NT2/D1 (cell line): ENCODE data around the gene C1S.

Experiments
- DNase-seq: peaks from one replicate; pipeline ENCODE4 v3.0.0-alpha.2; 2011; ENCODE audit warnings: low read depth, low spot score
- H3K27me3 ChIP-seq: 2 replicates; pipeline ENCODE4 v1.6.0; 2011; ENCODE audit warnings: mild to moderate bottlenecking; ENCODE audit not compliant: insufficient read length, insufficient read depth
- H3K36me3 ChIP-seq: 2 replicates; pipeline ENCODE4 v1.6.1; 2011; ENCODE audit warnings: mild to moderate bottlenecking, low read length, mixed read lengths; ENCODE audit not compliant: insufficient read depth, insufficient read length
- H3K4me1 ChIP-seq: 2 replicates; pipeline ENCODE4 v1.5.1; 2011; ENCODE audit not compliant: insufficient read depth, insufficient read length
- H3K4me3 ChIP-seq: 2 replicates; pipeline ENCODE4 v1.5.1; 2011; ENCODE audit warnings: low read depth; ENCODE audit not compliant: insufficient read length
- H3K9ac ChIP-seq: 2 replicates; pipeline ENCODE4 v1.6.0; 2011; ENCODE audit warnings: low read depth; ENCODE audit not compliant: insufficient read length
- H3K9me3 ChIP-seq: 2 replicates; pipeline ENCODE4 v1.5.1; 2011; ENCODE audit warnings: mild to moderate bottlenecking, low read length; ENCODE audit not compliant: insufficient read depth
- SUZ12 ChIP-seq: IDR thresholded peaks from 2 replicates; pipeline ENCODE4 v1.6.1; 2011; ENCODE audit not compliant: insufficient read length, insufficient read depth; ENCODE audit errors: extremely low read depth
- YY1 ChIP-seq: IDR thresholded peaks from 2 replicates; pipeline ENCODE4 v1.6.1; 2011; ENCODE audit not compliant: insufficient read length, insufficient read depth
- ZNF274 ChIP-seq: IDR thresholded peaks from 2 replicates; pipeline ENCODE4 v1.6.1; 2011; ENCODE audit warnings: mild to moderate bottlenecking, low read depth, low read length

Gene C1S

GRCh38 chr12:7018350-7019042, 42.0 kb upstream of the C1S start, which contains the start of gene LPCAT3:
Gene LPCAT3 (minus strand): TSS chr12:7018476. CDS start chr12:7018424, 52 bp downstream.
- no peak for TF ChIP-seq SUZ12
- TF ChIP-seq YY1 = peak; percentile 42

GRCh38 chr12:7019043-7019569, 41.4 kb upstream of the C1S start:
- no peak for DNase-seq

More at GRCh38 chr12:7018350-7019042, 42.0 kb upstream of the C1S start, which contains the start of gene LPCAT3:
- no peaks in the 10 kb centered on the region for H3K27me3 ChIP-seq
- peak; percentile 100 for DNase-seq
- no peaks in the 10 kb centered on the region for H3K9me3 ChIP-seq
- H3K9ac ChIP-seq = peak within 1 kb of the TSS; percentile 91
- H3K4me1 ChIP-seq = peaks cover 8% of the 10 kb centered on the region
- peak within 1 kb of the TSS; percentile 94 for H3K4me3 ChIP-seq
- H3K36me3 ChIP-seq = peaks cover 14% of the 10 kb centered on the region

GRCh38 chr12:7021956-7022355, 38.6 kb upstream of the C1S start:
- Histone ChIP-seq H3K36me3 (no peaks in the 10 kb centered on the region), H3K4me1 (peaks cover 4% of the 10 kb centered on the region), H3K9me3 (no peaks in the 10 kb centered on the region), H3K27me3 (no peaks in the 10 kb centered on the region), H3K9ac (no peak overlapping the region), H3K4me3 (no peak overlapping the region)
- TF ChIP-seq SUZ12 (no peak), ZNF274 (no peak)
- no peak for DNase-seq

More at GRCh38 chr12:7019043-7019569, 41.4 kb upstream of the C1S start:
- no peaks in the 10 kb centered on the region for H3K27me3 ChIP-seq
- H3K4me3 ChIP-seq = peak overlapping the region; percentile 94
- no peak for TF ChIP-seq YY1
- TF ChIP-seq SUZ12 = no peak
- TF ChIP-seq ZNF274 = no peak
- H3K9ac ChIP-seq = peak overlapping the region; percentile 9
- H3K4me1 ChIP-seq = peaks cover 8% of the 10 kb centered on the region
- H3K36me3 ChIP-seq = peaks cover 8% of the 10 kb centered on the region
- no peaks in the 10 kb centered on the region for H3K9me3 ChIP-seq

GRCh38 chr12:7023114-7023513, 37.4 kb upstream of the C1S start:
- TF ChIP-seq YY1 = no peak
- no peak for TF ChIP-seq ZNF274
- no peak for TF ChIP-seq SUZ12
- Histone ChIP-seq H3K27me3 (no peaks in the 10 kb centered on the region), H3K9ac (no peak overlapping the region), H3K4me3 (no peak overlapping the region), H3K36me3 (no peaks in the 10 kb centered on the region), H3K4me1 (no peaks in the 10 kb centered on the region), H3K9me3 (no peaks in the 10 kb centered on the region)
- DNase-seq = no peak

- Histone ChIP-seq H3K36me3 (no peaks in the 10 kb centered on the region), H3K27me3 (no peaks in the 10 kb centered on the region), H3K9ac (no peak overlapping the region), H3K9me3 (peaks cover 6% of the 10 kb centered on the region; the same call in 1 of the 2 replicates), H3K4me1 (no peaks in the 10 kb centered on the region), H3K4me3 (no peak overlapping the region)
- DNase-seq = no peak
- TF ChIP-seq ZNF274 (no peak), SUZ12 (no peak), YY1 (no peak)
Measured at GRCh38 chr12:7026854-7027253, 33.7 kb upstream of the C1S start.

GRCh38 chr12:7031306-7031705, 29.2 kb upstream of the C1S start:
- peaks cover 6% of the 10 kb centered on the region; the same call in 1 of the 2 replicates for H3K9me3 ChIP-seq
- no peak for TF ChIP-seq SUZ12
- TF ChIP-seq YY1 = no peak
- no peak for TF ChIP-seq ZNF274
- DNase-seq = no peak
- H3K27me3 ChIP-seq = no peaks in the 10 kb centered on the region
- no peaks in the 10 kb centered on the region for H3K4me1 ChIP-seq
- H3K9ac ChIP-seq = no peak overlapping the region
- no peaks in the 10 kb centered on the region for H3K36me3 ChIP-seq
- no peak overlapping the region for H3K4me3 ChIP-seq

- Histone ChIP-seq H3K4me1 (no peaks in the 10 kb centered on the region), H3K36me3 (no peaks in the 10 kb centered on the region), H3K9me3 (peaks cover 12% of the 10 kb centered on the region; the same call in 1 of the 2 replicates), H3K9ac (no peak overlapping the region), H3K27me3 (no peaks in the 10 kb centered on the region), H3K4me3 (no peak overlapping the region)
- no peak for TF ChIP-seq SUZ12
- no peak for DNase-seq
Measured at GRCh38 chr12:7032990-7033389, 27.5 kb upstream of the C1S start.
